Parathyroid adenoma (tissue), 2 donors: ENCODE results near the gene FEZF2.

ENCODE experiments used
- H2AFZ ChIP-seq: fragments of 300-600 bp; sonication (generic); one replicate; pipeline ENCODE4 v1.7.0; 2017; ENCODE audit warnings: antibody characterized with exemption, mild to moderate bottlenecking
- H3K27ac ChIP-seq: fragments of 300-600 bp; sonication (generic); one replicate; pipeline ENCODE4 v1.7.0; 2017
- H3K27me3 ChIP-seq: fragments of 300-600 bp; sonication (generic); one replicate; pipeline ENCODE4 v1.7.0; 2017; ENCODE audit warnings: low read length; ENCODE audit not compliant: control insufficient read depth, insufficient read depth
- H3K36me3 ChIP-seq: fragments of 300-600 bp; sonication (generic); one replicate; pipeline ENCODE4 v1.7.0; 2017; ENCODE audit warnings: low read length; ENCODE audit not compliant: control insufficient read depth, insufficient read depth
- H3K4me1 ChIP-seq: fragments of 300-600 bp; sonication (generic); one replicate; pipeline ENCODE4 v1.7.0; 2017; ENCODE audit warnings: control low read depth
- H3K4me2 ChIP-seq: fragments of 300-600 bp; sonication (generic); one replicate; pipeline ENCODE4 v1.7.0; 2017; ENCODE audit warnings: low read length
- H3K4me3 ChIP-seq: fragments of 300-600 bp; sonication (generic); one replicate; pipeline ENCODE4 v1.7.0; 2017; ENCODE audit warnings: low read depth, low read length
- H3K79me2 ChIP-seq: fragments of 300-600 bp; sonication (generic); one replicate; pipeline ENCODE4 v1.7.0; 2017; ENCODE audit warnings: control low read depth
- H3K9ac ChIP-seq: fragments of 300-600 bp; sonication (generic); one replicate; pipeline ENCODE4 v1.7.0; 2017; ENCODE audit warnings: mild to moderate bottlenecking
- H3K9me3 ChIP-seq: fragments of 300-600 bp; sonication (generic); one replicate; pipeline ENCODE4 v1.7.0; 2017; ENCODE audit warnings: low read length; ENCODE audit not compliant: control insufficient read depth
- TF ChIP-seq, protein P1 (sequence below): fragments of 300-600 bp; sonication (generic); IDR thresholded peaks from one replicate; pipeline ENCODE4 v1.7.0; 2017; ENCODE audit warnings: antibody characterized with exemption, mild to moderate bottlenecking
- donor health status: primary hyperparathyroidism.

Gene FEZF2

DNA sequence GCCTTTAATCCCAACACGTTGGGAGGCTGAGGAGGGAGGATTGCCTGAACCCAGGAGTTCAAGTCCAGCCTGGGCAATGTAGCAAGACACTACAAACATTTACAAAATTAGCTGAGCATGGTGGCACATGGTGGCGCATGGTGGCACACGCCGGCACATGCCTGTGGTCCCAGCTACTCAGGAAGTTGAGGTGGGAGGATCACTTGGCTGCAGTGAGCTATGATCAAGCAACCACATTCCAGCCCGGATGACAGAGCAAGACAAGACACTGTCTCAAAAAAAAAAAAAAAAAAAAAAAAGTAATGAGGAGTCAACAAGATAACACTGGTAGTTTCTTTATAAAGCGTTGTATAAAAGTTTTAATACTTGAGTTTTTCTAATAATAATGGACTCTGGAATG lies 10.1 kb downstream of the FEZF2 start:
- Histone ChIP-seq H3K9me3 (no peaks in the 10 kb centered on the region), H3K4me1 (no peaks in the 10 kb centered on the region), H3K4me3 (no peak overlapping the region), H3K36me3 (no peaks in the 10 kb centered on the region), H3K27ac (no peak overlapping the region), H3K4me2 (no peak overlapping the region), H3K27me3 (peaks cover 8% of the 10 kb centered on the region), H2AFZ (no peak overlapping the region), H3K9ac (no peak overlapping the region), H3K79me2 (no peaks in the 10 kb centered on the region)
- TF ChIP-seq, protein P1, sequence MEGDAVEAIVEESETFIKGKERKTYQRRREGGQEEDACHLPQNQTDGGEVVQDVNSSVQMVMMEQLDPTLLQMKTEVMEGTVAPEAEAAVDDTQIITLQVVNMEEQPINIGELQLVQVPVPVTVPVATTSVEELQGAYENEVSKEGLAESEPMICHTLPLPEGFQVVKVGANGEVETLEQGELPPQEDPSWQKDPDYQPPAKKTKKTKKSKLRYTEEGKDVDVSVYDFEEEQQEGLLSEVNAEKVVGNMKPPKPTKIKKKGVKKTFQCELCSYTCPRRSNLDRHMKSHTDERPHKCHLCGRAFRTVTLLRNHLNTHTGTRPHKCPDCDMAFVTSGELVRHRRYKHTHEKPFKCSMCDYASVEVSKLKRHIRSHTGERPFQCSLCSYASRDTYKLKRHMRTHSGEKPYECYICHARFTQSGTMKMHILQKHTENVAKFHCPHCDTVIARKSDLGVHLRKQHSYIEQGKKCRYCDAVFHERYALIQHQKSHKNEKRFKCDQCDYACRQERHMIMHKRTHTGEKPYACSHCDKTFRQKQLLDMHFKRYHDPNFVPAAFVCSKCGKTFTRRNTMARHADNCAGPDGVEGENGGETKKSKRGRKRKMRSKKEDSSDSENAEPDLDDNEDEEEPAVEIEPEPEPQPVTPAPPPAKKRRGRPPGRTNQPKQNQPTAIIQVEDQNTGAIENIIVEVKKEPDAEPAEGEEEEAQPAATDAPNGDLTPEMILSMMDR = no peak

DNA sequence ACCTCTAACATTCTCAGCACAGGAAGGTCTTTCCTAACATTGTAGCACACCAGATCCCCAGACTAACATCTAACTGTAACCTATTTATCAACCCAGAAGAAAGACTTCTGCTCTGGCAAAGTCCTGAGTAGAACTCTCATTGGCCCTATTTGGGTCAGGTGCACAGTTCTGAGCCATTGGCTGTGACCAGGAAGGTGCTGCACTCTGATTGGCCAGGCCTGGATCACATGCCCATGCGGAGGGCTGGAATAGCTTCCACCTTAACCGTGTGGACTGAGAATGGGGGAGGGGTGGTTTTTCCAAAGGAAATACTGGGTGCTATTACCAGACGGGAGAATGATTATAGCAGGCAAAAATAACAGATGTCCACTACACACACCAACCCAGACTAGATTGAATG lies 11.5 kb downstream of the FEZF2 start:
- H3K36me3 ChIP-seq = no peaks in the 10 kb centered on the region
- H3K27me3 ChIP-seq = no peaks in the 10 kb centered on the region
- no peak overlapping the region for H2AFZ ChIP-seq
- H3K79me2 ChIP-seq = no peaks in the 10 kb centered on the region
- no peak overlapping the region for H3K9ac ChIP-seq
- H3K9me3 ChIP-seq = no peaks in the 10 kb centered on the region
- TF ChIP-seq, protein P1 = no peak
- H3K4me1 ChIP-seq = no peaks in the 10 kb centered on the region
- H3K27ac ChIP-seq = no peak overlapping the region
- no peak overlapping the region for H3K4me2 ChIP-seq
- no peak overlapping the region for H3K4me3 ChIP-seq

DNA sequence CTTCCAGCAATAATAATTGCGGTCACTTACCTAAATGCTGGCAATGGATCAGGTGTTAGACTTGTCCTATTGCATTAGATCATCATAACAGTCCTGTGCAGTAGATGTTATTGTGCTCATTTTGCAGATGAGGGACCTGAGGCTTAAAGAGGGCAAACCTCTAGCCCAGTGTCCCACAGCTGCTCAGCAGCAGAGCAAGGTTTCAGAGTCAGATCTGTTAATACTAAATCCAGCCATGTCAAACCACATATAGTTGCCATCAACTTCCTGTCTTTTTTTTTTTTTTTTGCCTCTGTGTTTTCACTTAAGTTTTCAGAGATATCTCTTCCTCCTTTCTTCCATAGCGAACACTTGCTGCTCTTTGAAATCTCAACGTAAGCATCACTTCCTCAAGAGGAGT lies 12.1 kb downstream of the FEZF2 start:
- Histone ChIP-seq H3K4me3 (no peak overlapping the region), H3K27me3 (no peaks in the 10 kb centered on the region), H3K79me2 (no peaks in the 10 kb centered on the region), H3K36me3 (no peaks in the 10 kb centered on the region), H3K27ac (no peak overlapping the region), H3K4me2 (no peak overlapping the region), H3K4me1 (no peaks in the 10 kb centered on the region), H3K9me3 (no peaks in the 10 kb centered on the region), H2AFZ (no peak overlapping the region), H3K9ac (no peak overlapping the region)
- TF ChIP-seq, protein P1 = no peak

DNA sequence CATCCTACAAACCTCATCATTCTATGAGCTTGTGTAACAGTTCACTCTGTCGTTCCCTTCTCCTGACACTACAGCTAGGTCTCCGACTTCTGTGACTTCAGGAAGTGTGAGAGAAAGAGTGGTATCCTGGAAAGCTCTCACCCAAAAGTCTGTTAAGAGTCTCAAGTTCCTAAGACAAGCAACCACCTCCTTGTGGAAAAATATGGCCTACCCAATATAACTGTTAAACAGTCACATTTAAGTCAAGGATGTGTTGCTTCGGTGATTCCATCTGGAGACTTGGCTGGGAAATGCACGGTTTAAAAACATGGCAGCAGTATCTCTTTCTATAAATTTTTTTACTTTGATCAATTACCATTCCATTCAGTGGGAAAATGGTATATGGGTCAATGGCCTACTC lies 13.8 kb downstream of the FEZF2 start:
- no peak overlapping the region for H3K9ac ChIP-seq
- no peak overlapping the region for H3K27ac ChIP-seq
- no peaks in the 10 kb centered on the region for H3K4me1 ChIP-seq
- no peaks in the 10 kb centered on the region for H3K79me2 ChIP-seq
- H2AFZ ChIP-seq = no peak overlapping the region
- no peak overlapping the region for H3K4me2 ChIP-seq
- TF ChIP-seq, protein P1 = no peak
- no peaks in the 10 kb centered on the region for H3K36me3 ChIP-seq
- H3K27me3 ChIP-seq = no peaks in the 10 kb centered on the region
- H3K9me3 ChIP-seq = no peaks in the 10 kb centered on the region
- H3K4me3 ChIP-seq = no peak overlapping the region

DNA sequence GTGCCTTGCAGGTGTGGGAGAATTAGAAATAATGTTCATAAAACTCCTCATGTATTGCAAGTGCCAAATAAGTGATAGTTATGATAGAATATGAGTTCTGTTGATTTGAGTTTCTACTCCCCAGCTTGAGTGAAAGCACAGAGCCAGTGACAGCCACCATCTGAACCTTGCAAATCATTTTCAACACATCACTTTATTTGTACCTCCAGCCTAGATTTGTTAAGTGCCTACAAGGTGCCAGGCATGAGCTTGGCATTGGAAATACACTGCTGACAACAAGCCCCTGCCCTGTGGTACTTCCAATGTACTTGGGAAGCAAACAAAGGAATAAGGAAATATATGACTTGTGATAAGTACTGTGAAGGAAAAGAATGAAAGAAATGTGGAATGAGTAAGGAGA lies 17.0 kb downstream of the FEZF2 start:
- TF ChIP-seq, protein P1 = no peak
- Histone ChIP-seq H3K27me3 (no peaks in the 10 kb centered on the region), H3K9me3 (no peaks in the 10 kb centered on the region), H3K4me2 (no peak overlapping the region), H3K4me1 (no peaks in the 10 kb centered on the region), H2AFZ (no peak overlapping the region), H3K9ac (no peak overlapping the region), H3K79me2 (no peaks in the 10 kb centered on the region), H3K36me3 (no peaks in the 10 kb centered on the region), H3K4me3 (no peak overlapping the region), H3K27ac (no peak overlapping the region)
